GM12878 (cell line): ENCODE measurements around the gene LRRC2. TPM values are rescaled to one million over a fixed set of nuclear protein-coding genes. Genes with fewer than 3 reads are reported as not detected.
A peak's percentile ranks its signal among the peaks of the same experiment; 100 is the strongest.

Experiments used
- BMI1 ChIP-seq: fragments of 450-650 bp; IDR thresholded peaks from 2 replicates; pipeline ENCODE4 v1.6.1; 2016; ENCODE audit warnings: mild to moderate bottlenecking, moderate library complexity, borderline replicate concordance
- CHD4 ChIP-seq: fragments of 200-600 bp; sonication (generic); IDR thresholded peaks from 2 replicates; pipeline ENCODE4 v1.6.1; 2016; ENCODE audit warnings: mild to moderate bottlenecking
- CREB1 ChIP-seq: IDR thresholded peaks from 2 replicates; pipeline ENCODE4 v1.6.1; 2012; ENCODE audit warnings: low read depth, mild to moderate bottlenecking, inconsistent platforms
- DPF2 ChIP-seq: fragments of 450-650 bp; IDR thresholded peaks from 2 replicates; pipeline ENCODE4 v1.6.1; 2017; ENCODE audit warnings: mild to moderate bottlenecking
- EED ChIP-seq: sonication (generic); IDR thresholded peaks from 2 replicates; pipeline ENCODE4 v1.6.1; 2016; ENCODE audit warnings: antibody characterized with exemption, low read depth
- FOXM1 ChIP-seq: IDR thresholded peaks from 2 replicates; pipeline ENCODE4 v1.6.1; 2012; ENCODE audit warnings: low read depth, mild to moderate bottlenecking, inconsistent platforms, low read length, moderate library complexity
- IRF4 ChIP-seq: IDR thresholded peaks from 2 replicates; pipeline ENCODE4 v1.6.1; 2011; ENCODE audit warnings: low read depth, low read length
- MXI1 ChIP-seq: fragments of 150-350 bp; IDR thresholded peaks from 2 replicates; pipeline ENCODE4 v1.6.1; 2011; ENCODE audit warnings: low read depth, mild to moderate bottlenecking, inconsistent platforms, low read length, improper control_type of control experiment
- NFIC ChIP-seq: IDR thresholded peaks from 2 replicates; pipeline ENCODE4 v1.6.1; 2012; ENCODE audit warnings: low read depth, mild to moderate bottlenecking, inconsistent platforms, low read length, moderate library complexity
- POLR2AphosphoS5 ChIP-seq: IDR thresholded peaks from 2 replicates; pipeline ENCODE4 v1.6.1; 2011; ENCODE audit warnings: mild to moderate bottlenecking, low read length, inconsistent platforms
- RCOR1 ChIP-seq: conservative IDR thresholded peaks from 2 replicates; pipeline ENCODE4 v1.6.1; 2012; ENCODE audit warnings: low read depth, low read length, improper control_type of control experiment
- TCF12 ChIP-seq: IDR thresholded peaks from 2 replicates; pipeline ENCODE4 v1.6.1; 2011; ENCODE audit warnings: low read depth, mild to moderate bottlenecking, low read length
- TCF7 ChIP-seq: IDR thresholded peaks from 2 replicates; pipeline ENCODE4 v1.6.1; 2014; ENCODE audit warnings: antibody characterized with exemption, borderline replicate concordance
- polyA plus RNA-seq, 11 experiments: library from polyadenylated mRNA; depleted of rRNA in 4 of 11; unstranded in 6 of 11; stranded (reverse) in 5 of 11; fragments of >200 nt; fragmentation: Nextera tagmentation in 4 of 11; fragmentation: Illumina TruSeq in 1 of 11; extraction: Ambion mirVana in 4 of 11; extraction: Trizol in 1 of 11; gene quantifications; 1 replicate in 1 of 11; 2 replicates in 10 of 11; pipeline versions ENCODE4 v1.2.1 to v1.2.3, GENCODE V29; 2011 to 2016; ENCODE audit warnings: inconsistent platforms in 2 of 11, missing spikeins in 2 of 11, low read depth in 1 of 11
- total RNA-seq, 4 experiments: library from RNA; depleted of rRNA in 3 of 4; stranded (reverse); fragments of >200 nt in 3 of 4; fragmentation: Illumina TruSeq in 1 of 4; extraction: Trizol in 1 of 4; gene quantifications; 2 replicates each; pipeline versions ENCODE4 v1.2.1 to v1.2.3, GENCODE V29; 2013 to 2021
- TF ChIP-seq, protein P1 (sequence below): fragments of 450-650 bp; formaldehyde crosslinking; IDR thresholded peaks from 2 replicates; pipeline ENCODE4 v1.4.0; 2020; ENCODE audit warnings: mild to moderate bottlenecking, moderate library complexity
- TF ChIP-seq, protein P2 (sequence below): fragments of 450-650 bp; IDR thresholded peaks from 2 replicates; pipeline ENCODE4 v1.6.1; 2017; ENCODE audit warnings: mild to moderate bottlenecking
- TF ChIP-seq, protein P3 (sequence below): IDR thresholded peaks from 2 replicates; pipeline ENCODE4 v1.6.1; 2012; ENCODE audit warnings: improper control_type of control experiment, low read depth, low read length; ENCODE audit not compliant: insufficient replicate concordance
- TF ChIP-seq, protein P4 (sequence below): fragments of 450-650 bp; IDR thresholded peaks from 2 replicates; pipeline ENCODE4 v1.6.1; 2017; ENCODE audit warnings: antibody characterized with exemption, mild to moderate bottlenecking, moderate library complexity

Gene LRRC2
- total and polyA plus RNA-seq, 10 of the 15 experiments (the other 5 are each of a cell fraction or from before 2014, with no cell fraction given) = not detected

DNA sequence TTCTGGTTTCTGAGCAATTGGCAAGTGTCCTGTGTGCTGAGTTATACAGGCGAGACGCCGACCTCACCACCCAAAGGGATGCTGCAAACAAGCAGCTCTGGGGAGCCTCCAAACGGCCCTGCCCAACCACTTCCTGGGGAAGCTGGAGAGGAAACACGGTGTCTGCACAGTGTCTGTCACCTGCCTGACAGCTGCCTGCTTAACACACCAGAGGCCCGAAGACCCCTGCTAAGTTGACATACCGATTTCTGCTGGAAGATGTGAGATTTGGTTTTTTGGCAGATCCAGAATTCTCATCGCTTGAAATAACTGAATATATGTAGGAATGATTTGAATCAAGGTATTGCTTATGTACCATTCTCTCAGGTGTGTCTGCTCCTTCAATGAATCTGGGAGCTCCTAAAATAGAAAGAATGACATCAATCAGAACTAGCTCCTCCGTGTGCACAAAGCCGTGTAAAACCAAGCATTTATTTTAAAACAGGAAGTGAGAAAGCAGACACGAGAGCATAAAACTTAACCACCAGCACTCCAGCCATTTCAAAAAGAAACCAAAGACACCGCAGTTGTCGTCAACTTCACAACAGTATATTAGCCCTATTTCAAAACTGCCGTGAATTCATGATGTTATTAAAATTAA is 27.2 kb downstream of the LRRC2 start (continued):
- TF ChIP-seq, protein P1, sequence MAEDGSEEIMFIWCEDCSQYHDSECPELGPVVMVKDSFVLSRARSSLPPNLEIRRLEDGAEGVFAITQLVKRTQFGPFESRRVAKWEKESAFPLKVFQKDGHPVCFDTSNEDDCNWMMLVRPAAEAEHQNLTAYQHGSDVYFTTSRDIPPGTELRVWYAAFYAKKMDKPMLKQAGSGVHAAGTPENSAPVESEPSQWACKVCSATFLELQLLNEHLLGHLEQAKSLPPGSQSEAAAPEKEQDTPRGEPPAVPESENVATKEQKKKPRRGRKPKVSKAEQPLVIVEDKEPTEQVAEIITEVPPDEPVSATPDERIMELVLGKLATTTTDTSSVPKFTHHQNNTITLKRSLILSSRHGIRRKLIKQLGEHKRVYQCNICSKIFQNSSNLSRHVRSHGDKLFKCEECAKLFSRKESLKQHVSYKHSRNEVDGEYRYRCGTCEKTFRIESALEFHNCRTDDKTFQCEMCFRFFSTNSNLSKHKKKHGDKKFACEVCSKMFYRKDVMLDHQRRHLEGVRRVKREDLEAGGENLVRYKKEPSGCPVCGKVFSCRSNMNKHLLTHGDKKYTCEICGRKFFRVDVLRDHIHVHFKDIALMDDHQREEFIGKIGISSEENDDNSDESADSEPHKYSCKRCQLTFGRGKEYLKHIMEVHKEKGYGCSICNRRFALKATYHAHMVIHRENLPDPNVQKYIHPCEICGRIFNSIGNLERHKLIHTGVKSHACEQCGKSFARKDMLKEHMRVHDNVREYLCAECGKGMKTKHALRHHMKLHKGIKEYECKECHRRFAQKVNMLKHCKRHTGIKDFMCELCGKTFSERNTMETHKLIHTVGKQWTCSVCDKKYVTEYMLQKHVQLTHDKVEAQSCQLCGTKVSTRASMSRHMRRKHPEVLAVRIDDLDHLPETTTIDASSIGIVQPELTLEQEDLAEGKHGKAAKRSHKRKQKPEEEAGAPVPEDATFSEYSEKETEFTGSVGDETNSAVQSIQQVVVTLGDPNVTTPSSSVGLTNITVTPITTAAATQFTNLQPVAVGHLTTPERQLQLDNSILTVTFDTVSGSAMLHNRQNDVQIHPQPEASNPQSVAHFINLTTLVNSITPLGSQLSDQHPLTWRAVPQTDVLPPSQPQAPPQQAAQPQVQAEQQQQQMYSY (CRISPR knock-in tag) = no peak
- TF ChIP-seq EED = peak; percentile 90
- TF ChIP-seq, protein P2, sequence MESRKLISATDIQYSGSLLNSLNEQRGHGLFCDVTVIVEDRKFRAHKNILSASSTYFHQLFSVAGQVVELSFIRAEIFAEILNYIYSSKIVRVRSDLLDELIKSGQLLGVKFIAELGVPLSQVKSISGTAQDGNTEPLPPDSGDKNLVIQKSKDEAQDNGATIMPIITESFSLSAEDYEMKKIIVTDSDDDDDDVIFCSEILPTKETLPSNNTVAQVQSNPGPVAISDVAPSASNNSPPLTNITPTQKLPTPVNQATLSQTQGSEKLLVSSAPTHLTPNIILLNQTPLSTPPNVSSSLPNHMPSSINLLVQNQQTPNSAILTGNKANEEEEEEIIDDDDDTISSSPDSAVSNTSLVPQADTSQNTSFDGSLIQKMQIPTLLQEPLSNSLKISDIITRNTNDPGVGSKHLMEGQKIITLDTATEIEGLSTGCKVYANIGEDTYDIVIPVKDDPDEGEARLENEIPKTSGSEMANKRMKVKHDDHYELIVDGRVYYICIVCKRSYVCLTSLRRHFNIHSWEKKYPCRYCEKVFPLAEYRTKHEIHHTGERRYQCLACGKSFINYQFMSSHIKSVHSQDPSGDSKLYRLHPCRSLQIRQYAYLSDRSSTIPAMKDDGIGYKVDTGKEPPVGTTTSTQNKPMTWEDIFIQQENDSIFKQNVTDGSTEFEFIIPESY = no peak
- TF ChIP-seq TCF12 = peak; percentile 92
- peak; percentile 68 for TF ChIP-seq TCF7
- TF ChIP-seq IRF4 = peak; percentile 89
- TF ChIP-seq, protein P3, sequence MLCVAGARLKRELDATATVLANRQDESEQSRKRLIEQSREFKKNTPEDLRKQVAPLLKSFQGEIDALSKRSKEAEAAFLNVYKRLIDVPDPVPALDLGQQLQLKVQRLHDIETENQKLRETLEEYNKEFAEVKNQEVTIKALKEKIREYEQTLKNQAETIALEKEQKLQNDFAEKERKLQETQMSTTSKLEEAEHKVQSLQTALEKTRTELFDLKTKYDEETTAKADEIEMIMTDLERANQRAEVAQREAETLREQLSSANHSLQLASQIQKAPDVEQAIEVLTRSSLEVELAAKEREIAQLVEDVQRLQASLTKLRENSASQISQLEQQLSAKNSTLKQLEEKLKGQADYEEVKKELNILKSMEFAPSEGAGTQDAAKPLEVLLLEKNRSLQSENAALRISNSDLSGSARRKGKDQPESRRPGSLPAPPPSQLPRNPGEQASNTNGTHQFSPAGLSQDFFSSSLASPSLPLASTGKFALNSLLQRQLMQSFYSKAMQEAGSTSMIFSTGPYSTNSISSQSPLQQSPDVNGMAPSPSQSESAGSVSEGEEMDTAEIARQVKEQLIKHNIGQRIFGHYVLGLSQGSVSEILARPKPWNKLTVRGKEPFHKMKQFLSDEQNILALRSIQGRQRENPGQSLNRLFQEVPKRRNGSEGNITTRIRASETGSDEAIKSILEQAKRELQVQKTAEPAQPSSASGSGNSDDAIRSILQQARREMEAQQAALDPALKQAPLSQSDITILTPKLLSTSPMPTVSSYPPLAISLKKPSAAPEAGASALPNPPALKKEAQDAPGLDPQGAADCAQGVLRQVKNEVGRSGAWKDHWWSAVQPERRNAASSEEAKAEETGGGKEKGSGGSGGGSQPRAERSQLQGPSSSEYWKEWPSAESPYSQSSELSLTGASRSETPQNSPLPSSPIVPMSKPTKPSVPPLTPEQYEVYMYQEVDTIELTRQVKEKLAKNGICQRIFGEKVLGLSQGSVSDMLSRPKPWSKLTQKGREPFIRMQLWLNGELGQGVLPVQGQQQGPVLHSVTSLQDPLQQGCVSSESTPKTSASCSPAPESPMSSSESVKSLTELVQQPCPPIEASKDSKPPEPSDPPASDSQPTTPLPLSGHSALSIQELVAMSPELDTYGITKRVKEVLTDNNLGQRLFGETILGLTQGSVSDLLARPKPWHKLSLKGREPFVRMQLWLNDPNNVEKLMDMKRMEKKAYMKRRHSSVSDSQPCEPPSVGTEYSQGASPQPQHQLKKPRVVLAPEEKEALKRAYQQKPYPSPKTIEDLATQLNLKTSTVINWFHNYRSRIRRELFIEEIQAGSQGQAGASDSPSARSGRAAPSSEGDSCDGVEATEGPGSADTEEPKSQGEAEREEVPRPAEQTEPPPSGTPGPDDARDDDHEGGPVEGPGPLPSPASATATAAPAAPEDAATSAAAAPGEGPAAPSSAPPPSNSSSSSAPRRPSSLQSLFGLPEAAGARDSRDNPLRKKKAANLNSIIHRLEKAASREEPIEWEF = no peak
- TF ChIP-seq MXI1 = no peak; the same call in 1 of the 2 replicates
- TF ChIP-seq RCOR1 = no peak
- peak; percentile 90 for TF ChIP-seq BMI1
- peak; percentile 100 for TF ChIP-seq NFIC
- TF ChIP-seq POLR2AphosphoS5 = peak; percentile 42; the same call in 1 of the 2 replicates
- peak; percentile 99 for TF ChIP-seq FOXM1
- no peak for TF ChIP-seq CHD4
- TF ChIP-seq, protein P4, sequence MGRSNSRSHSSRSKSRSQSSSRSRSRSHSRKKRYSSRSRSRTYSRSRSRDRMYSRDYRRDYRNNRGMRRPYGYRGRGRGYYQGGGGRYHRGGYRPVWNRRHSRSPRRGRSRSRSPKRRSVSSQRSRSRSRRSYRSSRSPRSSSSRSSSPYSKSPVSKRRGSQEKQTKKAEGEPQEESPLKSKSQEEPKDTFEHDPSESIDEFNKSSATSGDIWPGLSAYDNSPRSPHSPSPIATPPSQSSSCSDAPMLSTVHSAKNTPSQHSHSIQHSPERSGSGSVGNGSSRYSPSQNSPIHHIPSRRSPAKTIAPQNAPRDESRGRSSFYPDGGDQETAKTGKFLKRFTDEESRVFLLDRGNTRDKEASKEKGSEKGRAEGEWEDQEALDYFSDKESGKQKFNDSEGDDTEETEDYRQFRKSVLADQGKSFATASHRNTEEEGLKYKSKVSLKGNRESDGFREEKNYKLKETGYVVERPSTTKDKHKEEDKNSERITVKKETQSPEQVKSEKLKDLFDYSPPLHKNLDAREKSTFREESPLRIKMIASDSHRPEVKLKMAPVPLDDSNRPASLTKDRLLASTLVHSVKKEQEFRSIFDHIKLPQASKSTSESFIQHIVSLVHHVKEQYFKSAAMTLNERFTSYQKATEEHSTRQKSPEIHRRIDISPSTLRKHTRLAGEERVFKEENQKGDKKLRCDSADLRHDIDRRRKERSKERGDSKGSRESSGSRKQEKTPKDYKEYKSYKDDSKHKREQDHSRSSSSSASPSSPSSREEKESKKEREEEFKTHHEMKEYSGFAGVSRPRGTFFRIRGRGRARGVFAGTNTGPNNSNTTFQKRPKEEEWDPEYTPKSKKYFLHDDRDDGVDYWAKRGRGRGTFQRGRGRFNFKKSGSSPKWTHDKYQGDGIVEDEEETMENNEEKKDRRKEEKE = no peak
- TF ChIP-seq DPF2 = peak; percentile 99
- TF ChIP-seq CREB1 = peak; percentile 79
